Posterior cingulate gyrus (tissue), 11 donors: ENCODE measurements around the gene ANXA2R.
"Not testable (repeated sequence)": the region's sequence is repeated elsewhere in the genome, so short reads cannot be mapped to it uniquely, and the experiment has no call there.

Experiments used
- DNase-seq, 10 donors: peaks; one replicate each; pipeline versions ENCODE4 v3.0.0 to v3.0.0-alpha.2; 2020 to 2021; ENCODE audit warnings: mixed read lengths in 3 of 10
- intact Hi-C: fragments of 100-400 bp; cut with DNase I; formaldehyde crosslinking; loops from one replicate; pipeline ENCODE4 v1.15.1; 2023

Gene ANXA2R

GRCh38 chr5:43037636-43038495 is 2.3 kb downstream of the ANXA2R start:
- no peak for DNase-seq
- intact Hi-C loops = no loop called here

GRCh38 chr5:43036856-43037635 is 3.1 kb downstream of the ANXA2R start:
- DNase-seq = peak in 1 of 10 donors; percentile 23
- intact Hi-C loops = no loop called here

- intact Hi-C loops = no loop called here
- no peak for DNase-seq
Measured at GRCh38 chr5:43036409-43036808, 3.7 kb downstream of the ANXA2R start.

GRCh38 chr5:43034591-43034968 is 5.5 kb downstream of the ANXA2R start:
- intact Hi-C loops = no loop called here
- no peak for DNase-seq

GRCh38 chr5:43033841-43034590 is 6.1 kb downstream of the ANXA2R start:
- intact Hi-C loops = no loop called here

GRCh38 chr5:43027054-43027785 is 12.9 kb downstream of the ANXA2R start:
- DNase-seq = no peak
- intact Hi-C loops = no loop called here

More at GRCh38 chr5:43033841-43034590, 6.1 kb downstream of the ANXA2R start:
- no peak for DNase-seq

- intact Hi-C loops, DNase-seq: not testable (repeated sequence)
Measured at GRCh38 chr5:43025184-43025950, 14.8 kb downstream of the ANXA2R start.

GRCh38 chr5:43024217-43024616 is 15.9 kb downstream of the ANXA2R start:
- no peak for DNase-seq
- intact Hi-C loops = no loop called here

GRCh38 chr5:43021151-43021550 is 19.0 kb downstream of the ANXA2R start:
- no peak for DNase-seq
- intact Hi-C loops = no loop called here

- intact Hi-C loops = no loop called here
- no peak for DNase-seq
Measured at GRCh38 chr5:43020399-43020746, 19.7 kb downstream of the ANXA2R start.

GRCh38 chr5:43019614-43020398 is 20.3 kb downstream of the ANXA2R start:
- no peak for DNase-seq
- intact Hi-C loops = no loop called here

GRCh38 chr5:43019291-43019613 is 20.9 kb downstream of the ANXA2R start:
- DNase-seq = no peak
- intact Hi-C loops = no loop called here

GRCh38 chr5:43017428-43017815 is 22.7 kb downstream of the ANXA2R start:
- DNase-seq = peak in 1 of 10 donors; percentile 79
- intact Hi-C loops = no loop called here

- intact Hi-C loops = no loop called here
- DNase-seq = no peak
Measured at GRCh38 chr5:43016217-43016779, 23.8 kb downstream of the ANXA2R start.

- DNase-seq = no peak
- intact Hi-C loops = no loop called here
Measured at GRCh38 chr5:43014522-43014921, 25.6 kb downstream of the ANXA2R start.

GRCh38 chr5:43010935-43011315 is 29.2 kb downstream of the ANXA2R start:
- DNase-seq = no peak
- intact Hi-C loops = no loop called here

GRCh38 chr5:43008363-43009153 is 31.6 kb downstream of the ANXA2R start:
- DNase-seq = peak in 8 of 10 donors; percentile 45 to 95 (median 68)
- intact Hi-C loops = no loop called here

GRCh38 chr5:43007911-43008362 is 32.2 kb downstream of the ANXA2R start:
- intact Hi-C loops = no loop called here
- peak in 3 of 10 donors; percentile 44 to 85 (median 52) for DNase-seq
